BLaER1 (cell line): Measurements from ENCODE around the gene R3HDM2.

Experiments used
- H3K27ac ChIP-seq: shearing (Covaris generic); formaldehyde crosslinking; 2 replicates; pipeline ENCODE4 v1.8.1; 2022
- H3K27me3 ChIP-seq: shearing (Covaris generic); formaldehyde crosslinking; 2 replicates; pipeline ENCODE4 v1.8.1; 2022
- H3K36me3 ChIP-seq: shearing (Covaris generic); formaldehyde crosslinking; 2 replicates; pipeline ENCODE4 v1.8.1; 2022
- H3K4me1 ChIP-seq: shearing (Covaris generic); formaldehyde crosslinking; 2 replicates; pipeline ENCODE4 v1.8.1; 2022
- H3K4me2 ChIP-seq: shearing (Covaris generic); formaldehyde crosslinking; 2 replicates; pipeline ENCODE4 v1.8.1; 2022
- H3K4me3 ChIP-seq: shearing (Covaris generic); formaldehyde crosslinking; 2 replicates; pipeline ENCODE4 v1.8.1; 2022
- H3K9ac ChIP-seq: shearing (Covaris generic); formaldehyde crosslinking; 2 replicates; pipeline ENCODE4 v1.8.1; 2022
- H3K9me3 ChIP-seq: shearing (Covaris generic); formaldehyde crosslinking; 2 replicates; pipeline ENCODE4 v1.8.1; 2022
- H4K20me1 ChIP-seq: shearing (Covaris generic); formaldehyde crosslinking; 2 replicates; pipeline ENCODE4 v1.8.1; 2022
- Cebpa-rat ChIP-seq: shearing (Covaris generic); IDR thresholded peaks from 2 replicates; pipeline ENCODE4 v1.8.1; 2022

Gene R3HDM2

DNA sequence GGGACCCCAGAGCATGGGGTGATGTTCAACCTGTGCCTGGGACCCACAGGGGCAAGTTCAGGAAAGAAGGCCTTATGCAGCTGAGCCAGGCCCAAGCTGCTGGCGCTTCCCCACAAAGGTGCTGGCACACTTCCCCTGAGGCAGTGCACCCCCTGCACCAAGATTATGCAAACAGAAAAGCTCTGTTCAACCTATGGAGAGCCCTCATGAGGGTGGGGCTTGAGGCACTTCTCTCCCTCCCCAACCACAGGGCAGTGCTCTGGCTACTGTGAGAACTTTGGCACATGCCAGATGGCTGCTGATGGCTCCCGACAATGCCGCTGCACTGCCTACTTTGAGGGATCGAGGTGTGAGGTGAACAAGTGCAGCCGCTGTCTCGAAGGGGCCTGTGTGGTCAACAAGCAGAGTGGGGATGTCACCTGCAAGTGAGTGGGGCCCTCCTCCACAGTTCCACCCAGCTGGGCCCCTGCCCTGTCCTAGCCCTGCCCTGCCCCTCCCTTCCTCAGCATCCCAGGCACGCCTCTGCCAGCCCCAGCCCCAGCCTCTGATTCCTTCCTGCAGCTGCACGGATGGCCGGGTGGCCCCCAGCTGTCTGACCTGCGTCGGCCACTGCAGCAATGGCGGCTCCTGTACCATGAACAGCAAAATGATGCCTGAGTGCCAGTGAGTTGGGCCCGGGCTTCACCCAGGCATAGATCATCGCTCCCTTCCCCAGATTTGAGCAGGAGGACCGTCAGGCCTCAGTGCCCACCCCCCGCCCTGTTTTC lies 219.7 kb downstream of the R3HDM2 start:
- Histone ChIP-seq H3K36me3 (peaks cover 7% of the 10 kb centered on the region; the same call in 1 of the 2 replicates), H3K27ac (peak overlapping the region; percentile 2), H4K20me1 (peaks cover 37% of the 10 kb centered on the region), H3K4me1 (peaks cover 85% of the 10 kb centered on the region), H3K4me3 (no peak overlapping the region), H3K4me2 (peak overlapping the region; percentile 85), H3K9me3 (no peaks in the 10 kb centered on the region), H3K27me3 (peaks cover 28% of the 10 kb centered on the region), H3K9ac (0 out of 2 replicates have a peak overlapping the region, but pooled peaks have one; percentile 2)
- no peak for TF ChIP-seq Cebpa-rat

DNA sequence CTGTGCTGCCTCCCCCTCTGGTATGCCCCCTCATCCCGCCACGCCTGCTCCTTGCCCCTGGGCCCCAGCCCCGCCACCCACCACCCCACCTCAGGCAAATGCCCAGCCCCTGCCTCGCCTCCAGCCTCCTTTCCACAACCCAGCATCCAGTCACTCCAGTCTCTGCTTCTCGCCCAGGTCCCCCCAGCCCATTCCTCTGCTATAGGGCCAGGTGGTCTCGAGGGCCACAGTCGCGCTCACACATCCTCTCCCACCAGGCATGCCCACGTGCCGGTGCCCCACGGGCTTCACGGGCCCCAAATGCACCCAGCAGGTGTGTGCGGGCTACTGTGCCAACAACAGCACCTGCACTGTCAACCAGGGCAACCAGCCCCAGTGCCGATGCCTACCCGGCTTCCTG lies 220.4 kb downstream of the R3HDM2 start:
- peaks cover 13% of the 10 kb centered on the region; the same call in 1 of the 2 replicates for H3K36me3 ChIP-seq
- H3K9ac ChIP-seq, result no peak overlapping the region
- H3K9me3 ChIP-seq, result no peaks in the 10 kb centered on the region
- peak overlapping the region; percentile 85 for H3K4me2 ChIP-seq
- TF ChIP-seq Cebpa-rat, result no peak
- H3K4me1 ChIP-seq, result peaks cover 78% of the 10 kb centered on the region
- H3K27ac ChIP-seq, result no peak overlapping the region; the same call in 1 of the 2 replicates
- H4K20me1 ChIP-seq, result peaks cover 31% of the 10 kb centered on the region
- peaks cover 21% of the 10 kb centered on the region for H3K27me3 ChIP-seq
- H3K4me3 ChIP-seq, result no peak overlapping the region

DNA sequence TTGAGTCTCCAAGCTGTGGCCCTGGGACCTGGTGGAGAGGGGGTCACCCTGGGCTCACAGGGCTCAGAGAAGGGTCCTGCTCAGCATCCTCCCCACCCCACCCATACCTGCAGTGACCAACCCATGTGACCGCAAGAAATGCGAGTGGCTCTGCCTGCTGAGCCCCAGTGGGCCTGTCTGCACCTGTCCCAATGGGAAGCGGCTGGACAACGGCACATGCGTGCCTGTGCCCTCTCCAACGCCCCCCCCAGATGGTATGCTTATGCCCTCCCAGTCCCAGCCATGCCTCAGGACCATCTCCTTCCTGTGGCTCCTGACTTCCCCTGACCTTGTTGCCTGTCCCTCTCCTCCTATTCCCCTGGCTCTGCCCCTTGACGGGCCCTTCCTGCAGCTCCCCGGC lies 220.9 kb downstream of the R3HDM2 start:
- no peak overlapping the region for H3K9ac ChIP-seq
- peaks cover 74% of the 10 kb centered on the region for H3K4me1 ChIP-seq
- H3K27ac ChIP-seq, result no peak overlapping the region
- peaks cover 16% of the 10 kb centered on the region for H3K27me3 ChIP-seq
- H3K4me2 ChIP-seq, result peak overlapping the region; percentile 85
- H3K4me3 ChIP-seq, result no peak overlapping the region
- peaks cover 25% of the 10 kb centered on the region for H4K20me1 ChIP-seq
- H3K9me3 ChIP-seq, result no peaks in the 10 kb centered on the region
- H3K36me3 ChIP-seq, result peaks cover 18% of the 10 kb centered on the region; the same call in 1 of the 2 replicates
- no peak for TF ChIP-seq Cebpa-rat

GRCh38 chr12:57208631-57209282 lies 222.1 kb downstream of the R3HDM2 start:
- H3K9ac ChIP-seq, result no peak overlapping the region
- H3K9me3 ChIP-seq, result no peaks in the 10 kb centered on the region
- peak overlapping the region; percentile 50 for H3K4me2 ChIP-seq
- no peak overlapping the region for H3K4me3 ChIP-seq
- no peak overlapping the region for H3K27ac ChIP-seq
- peaks cover 30% of the 10 kb centered on the region; the same call in 1 of the 2 replicates for H3K36me3 ChIP-seq
- H3K4me1 ChIP-seq, result peaks cover 70% of the 10 kb centered on the region
- H4K20me1 ChIP-seq, result peaks cover 14% of the 10 kb centered on the region
- TF ChIP-seq Cebpa-rat, result no peak
- peaks cover 4% of the 10 kb centered on the region for H3K27me3 ChIP-seq

DNA sequence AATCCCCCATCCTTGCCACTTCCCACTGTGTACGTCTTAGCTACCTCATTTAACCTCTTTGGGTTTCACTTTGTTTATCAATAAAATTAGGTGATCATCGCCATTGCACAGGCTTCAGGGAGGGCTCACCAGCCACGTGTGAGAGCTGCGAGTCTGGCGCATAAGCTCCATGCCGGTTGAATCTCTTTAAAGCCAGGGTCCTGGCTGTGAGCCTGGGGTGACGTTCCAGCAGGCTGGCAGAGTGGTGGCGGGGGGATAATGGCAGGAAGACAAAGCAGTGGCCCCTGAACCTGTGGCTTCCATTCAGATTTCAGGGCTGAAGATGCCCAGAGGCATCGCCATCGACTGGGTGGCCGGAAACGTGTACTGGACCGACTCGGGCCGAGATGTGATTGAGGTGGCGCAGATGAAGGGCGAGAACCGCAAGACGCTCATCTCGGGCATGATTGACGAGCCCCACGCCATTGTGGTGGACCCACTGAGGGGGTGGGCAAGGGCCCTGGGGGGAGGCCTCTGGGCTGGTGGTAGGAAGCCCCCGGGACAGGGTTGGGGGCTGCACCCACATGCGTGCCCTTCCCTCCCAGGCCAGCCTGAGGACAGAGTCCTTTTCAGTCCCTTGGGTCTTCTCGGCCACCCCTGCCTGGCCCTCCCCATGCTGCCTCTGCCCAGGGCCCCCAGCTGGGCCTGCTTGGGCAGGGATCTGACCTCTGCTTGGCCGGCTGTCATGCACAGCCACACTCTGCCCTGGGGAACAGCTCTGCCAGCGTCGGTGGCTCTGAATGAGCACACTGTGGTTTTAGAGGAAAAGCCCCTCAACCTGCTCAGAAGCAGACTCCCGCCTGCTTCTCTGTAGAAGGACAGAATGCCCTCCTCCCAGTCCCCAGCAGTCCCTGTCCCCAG lies 222.9 kb downstream of the R3HDM2 start:
- Histone ChIP-seq H3K4me2 (peak overlapping the region; percentile 50), H3K4me1 (peaks cover 62% of the 10 kb centered on the region), H3K36me3 (peaks cover 38% of the 10 kb centered on the region; the same call in 1 of the 2 replicates), H3K9ac (no peak overlapping the region), H3K27me3 (no peaks in the 10 kb centered on the region), H3K9me3 (no peaks in the 10 kb centered on the region), H3K27ac (no peak overlapping the region), H3K4me3 (no peak overlapping the region), H4K20me1 (peaks cover 10% of the 10 kb centered on the region; the same call in 1 of the 2 replicates)
- TF ChIP-seq Cebpa-rat, result no peak

DNA sequence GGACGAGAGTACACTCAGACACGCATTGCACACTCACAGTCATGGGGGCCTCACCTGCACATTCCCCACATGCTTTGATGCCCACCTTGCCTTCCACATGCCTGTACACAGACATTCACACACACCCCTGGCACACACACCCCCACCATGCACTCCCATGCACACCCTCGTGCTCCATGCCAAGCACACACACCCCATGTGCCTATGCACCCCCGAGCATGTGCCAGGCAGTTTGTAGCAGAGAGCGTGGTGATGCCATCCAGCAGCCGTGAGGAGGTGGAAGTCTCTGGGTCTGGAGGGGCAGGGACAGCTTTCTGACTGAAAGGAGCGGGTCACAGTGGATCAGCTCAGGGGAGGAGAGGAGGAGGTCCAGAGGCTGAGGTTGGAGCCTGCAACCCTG lies 224.9 kb downstream of the R3HDM2 start:
- H3K9me3 ChIP-seq, result no peaks in the 10 kb centered on the region
- H3K4me2 ChIP-seq, result no peak overlapping the region
- no peak overlapping the region for H3K4me3 ChIP-seq
- H3K36me3 ChIP-seq, result peaks cover 56% of the 10 kb centered on the region; the same call in 1 of the 2 replicates
- no peak for TF ChIP-seq Cebpa-rat
- H4K20me1 ChIP-seq, result peaks cover 3% of the 10 kb centered on the region; the same call in 1 of the 2 replicates
- H3K27ac ChIP-seq, result no peak overlapping the region
- no peak overlapping the region for H3K9ac ChIP-seq
- H3K4me1 ChIP-seq, result peaks cover 41% of the 10 kb centered on the region
- no peaks in the 10 kb centered on the region for H3K27me3 ChIP-seq

- no peaks in the 10 kb centered on the region for H3K27me3 ChIP-seq
- H3K4me2 ChIP-seq, result no peak overlapping the region
- no peak for TF ChIP-seq Cebpa-rat
- no peak overlapping the region for H3K27ac ChIP-seq
- peaks cover 58% of the 10 kb centered on the region; the same call in 1 of the 2 replicates for H3K36me3 ChIP-seq
- no peak overlapping the region for H3K4me3 ChIP-seq
- H3K9ac ChIP-seq, result 0 out of 2 replicates have a peak overlapping the region, but pooled peaks have one; percentile 34
- no peaks in the 10 kb centered on the region for H3K9me3 ChIP-seq
- no peaks in the 10 kb centered on the region; the same call in 1 of the 2 replicates for H4K20me1 ChIP-seq
- H3K4me1 ChIP-seq, result peaks cover 34% of the 10 kb centered on the region
Observed at GRCh38 chr12:57205186-57205585, 225.7 kb downstream of the R3HDM2 start.

DNA sequence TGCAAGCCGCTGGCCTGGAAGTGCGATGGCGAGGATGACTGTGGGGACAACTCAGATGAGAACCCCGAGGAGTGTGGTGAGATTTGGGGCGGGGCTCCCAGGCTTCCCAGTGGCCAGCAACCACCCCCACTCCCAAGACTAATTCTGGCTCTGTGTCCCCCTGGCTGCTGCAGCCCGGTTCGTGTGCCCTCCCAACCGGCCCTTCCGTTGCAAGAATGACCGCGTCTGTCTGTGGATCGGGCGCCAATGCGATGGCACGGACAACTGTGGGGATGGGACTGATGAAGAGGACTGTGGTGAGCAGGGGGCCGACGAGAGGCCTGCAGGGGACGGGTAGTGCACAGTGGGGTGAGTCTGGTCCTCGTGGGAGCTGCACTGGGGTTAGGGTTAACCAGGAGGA lies 226.4 kb downstream of the R3HDM2 start:
- Histone ChIP-seq H3K9ac (0 out of 2 replicates have a peak overlapping the region, but pooled peaks have one; percentile 34), H3K4me2 (peak overlapping the region; percentile 24; the same call in 1 of the 2 replicates), H3K27ac (no peak overlapping the region), H3K4me3 (no peak overlapping the region), H3K4me1 (peaks cover 27% of the 10 kb centered on the region), H3K27me3 (no peaks in the 10 kb centered on the region), H4K20me1 (no peaks in the 10 kb centered on the region), H3K9me3 (no peaks in the 10 kb centered on the region), H3K36me3 (peaks cover 64% of the 10 kb centered on the region; the same call in 1 of the 2 replicates)
- no peak for TF ChIP-seq Cebpa-rat

DNA sequence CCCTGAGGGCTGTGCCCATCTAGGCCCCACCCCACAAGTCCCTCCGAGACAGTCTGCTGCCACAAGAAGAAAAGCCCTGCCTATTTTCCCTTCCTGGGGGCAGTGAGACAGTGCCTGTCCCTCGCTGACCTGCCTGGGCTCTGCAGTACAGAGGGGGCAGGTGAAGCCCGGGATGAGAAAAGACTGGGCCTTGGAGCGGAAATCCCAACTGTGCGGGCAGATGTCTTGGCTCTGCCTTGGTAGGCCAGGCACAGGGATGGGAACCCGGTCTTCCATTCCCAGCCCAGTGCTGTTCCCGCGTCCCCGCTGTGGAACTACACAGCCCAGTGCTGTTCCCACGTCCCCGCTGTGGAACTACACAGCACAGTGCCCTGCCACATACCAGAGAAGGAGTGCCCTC lies 227.1 kb downstream of the R3HDM2 start:
- Histone ChIP-seq H3K36me3 (peaks cover 71% of the 10 kb centered on the region), H4K20me1 (no peaks in the 10 kb centered on the region), H3K4me1 (peaks cover 21% of the 10 kb centered on the region), H3K4me3 (no peak overlapping the region), H3K9me3 (no peaks in the 10 kb centered on the region), H3K27ac (no peak overlapping the region), H3K4me2 (no peak overlapping the region), H3K27me3 (no peaks in the 10 kb centered on the region), H3K9ac (0 out of 2 replicates have a peak overlapping the region, but pooled peaks have one; percentile 34)
- TF ChIP-seq Cebpa-rat, result no peak
